ENCODE measurements around the gene ATP1A3.

GRCh38 chr19:41990028-41990427 lies 4.0 kb downstream of the ATP1A3 start:
- TF ChIP-seq CTCF (IDR thresholded peaks at IDR 0.05) (no peak), EZH2 (IDR thresholded peaks at IDR 0.05; ENCODE audit: borderline replicate concordance, insufficient read depth, low read depth, low read length, poor library complexity, severe bottlenecking) (no peak)

Measured in B cell (primary cell).